ENCODE data around the gene NTN1.

- no peak for TF ChIP-seq EZH2 (IDR thresholded peaks at IDR 0.05; ENCODE audit: low read depth)
- no peak for TF ChIP-seq CTCF (conservative IDR thresholded peaks at IDR 0.05)
Observed at GRCh38 chr17:9104370-9105041, 83.2 kb downstream of the NTN1 start.

Measured in PC-9 (cell line).